ENCODE measurements around the gene DDX24.

The DDX24 gene

DNA sequence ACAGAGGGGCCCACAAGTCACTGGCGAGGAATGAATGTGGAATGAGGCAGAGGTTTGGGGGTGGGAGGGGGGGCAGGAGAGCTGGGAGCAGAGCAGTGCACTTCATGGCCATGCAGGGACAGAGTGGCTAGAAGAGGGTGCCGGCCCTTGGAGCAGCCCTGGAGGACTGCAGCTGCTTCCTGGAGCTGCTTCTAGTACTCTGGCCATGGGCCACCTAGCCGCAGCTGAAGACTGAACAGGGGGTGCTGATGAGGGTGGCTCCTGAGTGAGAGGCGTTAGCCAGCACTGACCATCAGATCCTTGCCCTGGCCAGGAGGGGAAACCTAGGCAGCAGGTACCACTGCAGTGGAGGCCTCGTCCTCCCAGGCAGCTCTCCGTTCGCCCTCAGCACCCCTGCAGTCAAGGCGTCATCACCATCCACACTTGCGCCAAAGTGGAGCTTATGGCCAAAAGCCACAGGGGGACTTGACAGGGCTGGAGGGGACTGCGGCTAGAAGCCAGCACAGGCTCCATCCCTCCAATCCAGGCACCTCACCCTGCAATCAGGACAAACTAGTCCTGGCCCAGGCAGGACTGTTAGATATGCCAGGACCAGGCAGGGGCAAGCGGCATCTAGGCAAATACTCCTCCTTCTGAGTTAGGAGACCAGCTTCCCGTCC, 38.4 kb downstream of the DDX24 start:
- in situ Hi-C loops (cut with HindIII; ENCODE audit: low pct_ligation_motif_present, low pct_unique_long_range_greater_than_20kb, low sequenced_read_pairs), result no loop called here
- no peak for DNase-seq

DNA sequence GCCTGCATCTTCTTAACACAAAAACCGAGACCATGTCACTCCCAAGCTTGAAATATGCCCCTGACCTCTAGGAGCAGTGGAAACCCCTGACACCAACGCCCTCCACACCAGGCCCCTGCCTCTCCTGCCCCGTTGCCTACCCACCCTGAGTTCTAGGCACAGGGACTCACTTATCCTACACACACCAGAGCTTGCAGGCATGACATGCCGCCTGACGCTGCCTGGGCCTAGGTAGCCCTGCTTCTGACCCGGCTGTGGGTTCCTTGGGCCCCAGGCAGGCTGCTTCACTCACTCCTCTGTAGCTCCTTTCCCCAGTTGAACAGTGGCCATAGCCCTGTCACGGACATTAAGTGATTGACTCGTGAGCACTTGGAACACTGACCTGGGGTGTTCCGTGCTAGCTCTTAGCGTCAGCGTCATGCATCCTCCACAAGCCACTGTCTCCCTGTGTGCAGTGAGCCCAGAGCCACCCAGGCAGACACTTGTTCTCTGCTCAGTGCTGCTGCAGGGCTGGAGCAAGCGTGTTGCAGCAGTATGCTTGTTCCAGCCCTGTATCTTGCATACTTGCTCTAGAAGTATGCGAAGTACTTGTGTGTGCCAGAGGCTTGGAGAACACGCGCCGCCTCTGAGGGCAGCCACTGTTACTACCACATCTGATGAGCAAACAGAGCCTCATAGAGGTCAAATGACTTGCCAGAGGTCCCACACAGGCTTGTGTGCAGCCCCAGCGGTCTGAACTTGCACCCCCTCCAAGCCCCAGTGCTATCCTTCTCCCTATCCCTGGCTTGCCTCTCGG, 39.3 kb downstream of the DDX24 start:
- DNase-seq, result no peak
- in situ Hi-C loops (cut with HindIII; ENCODE audit: low pct_ligation_motif_present, low pct_unique_long_range_greater_than_20kb, low sequenced_read_pairs), result no loop called here

DNA sequence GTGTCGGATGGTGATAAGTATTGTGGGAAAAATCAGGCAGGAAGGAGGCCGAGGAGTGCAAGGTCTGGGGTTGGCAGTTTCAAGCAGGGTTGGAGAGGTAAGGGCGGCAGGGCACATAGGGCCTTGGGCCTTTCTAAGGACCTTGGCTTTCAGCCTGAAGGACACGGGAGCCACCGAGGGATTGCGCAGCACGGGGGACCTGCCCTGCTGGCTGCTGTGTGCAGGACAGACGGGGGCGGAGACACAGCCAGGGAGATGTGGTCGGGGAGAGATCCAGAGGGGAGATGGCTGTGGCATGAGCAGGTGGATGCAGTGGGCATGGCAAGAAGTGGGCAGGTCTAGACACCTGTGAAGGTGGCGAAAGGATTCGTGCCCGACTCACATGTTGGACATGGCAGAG, 40.2 kb downstream of the DDX24 start:
- in situ Hi-C loops (cut with HindIII; ENCODE audit: low pct_ligation_motif_present, low pct_unique_long_range_greater_than_20kb, low sequenced_read_pairs), result no loop called here
- DNase-seq, result no peak

DNA sequence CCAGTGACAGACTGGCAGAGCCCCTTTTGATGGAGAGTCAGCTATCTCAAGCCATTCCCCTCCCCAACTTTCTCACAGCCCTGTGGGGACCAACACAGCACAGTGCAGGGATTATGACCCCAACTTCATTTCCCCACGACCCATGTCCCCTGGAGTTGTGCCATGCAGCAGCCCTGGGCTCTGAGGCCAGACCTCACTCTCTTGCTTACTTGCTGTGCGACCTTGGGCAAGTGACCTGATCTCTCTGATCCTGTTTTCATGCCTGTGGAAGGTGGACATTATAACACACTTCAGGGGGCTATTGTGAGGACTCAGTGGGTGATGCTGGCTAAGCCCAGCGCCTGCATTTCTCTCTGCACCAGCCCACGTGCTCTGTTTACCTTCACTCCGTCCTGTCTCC, 40.8 kb downstream of the DDX24 start:
- no peak for DNase-seq
- in situ Hi-C loops (cut with HindIII; ENCODE audit: low pct_ligation_motif_present, low pct_unique_long_range_greater_than_20kb, low sequenced_read_pairs), result no loop called here

DNA sequence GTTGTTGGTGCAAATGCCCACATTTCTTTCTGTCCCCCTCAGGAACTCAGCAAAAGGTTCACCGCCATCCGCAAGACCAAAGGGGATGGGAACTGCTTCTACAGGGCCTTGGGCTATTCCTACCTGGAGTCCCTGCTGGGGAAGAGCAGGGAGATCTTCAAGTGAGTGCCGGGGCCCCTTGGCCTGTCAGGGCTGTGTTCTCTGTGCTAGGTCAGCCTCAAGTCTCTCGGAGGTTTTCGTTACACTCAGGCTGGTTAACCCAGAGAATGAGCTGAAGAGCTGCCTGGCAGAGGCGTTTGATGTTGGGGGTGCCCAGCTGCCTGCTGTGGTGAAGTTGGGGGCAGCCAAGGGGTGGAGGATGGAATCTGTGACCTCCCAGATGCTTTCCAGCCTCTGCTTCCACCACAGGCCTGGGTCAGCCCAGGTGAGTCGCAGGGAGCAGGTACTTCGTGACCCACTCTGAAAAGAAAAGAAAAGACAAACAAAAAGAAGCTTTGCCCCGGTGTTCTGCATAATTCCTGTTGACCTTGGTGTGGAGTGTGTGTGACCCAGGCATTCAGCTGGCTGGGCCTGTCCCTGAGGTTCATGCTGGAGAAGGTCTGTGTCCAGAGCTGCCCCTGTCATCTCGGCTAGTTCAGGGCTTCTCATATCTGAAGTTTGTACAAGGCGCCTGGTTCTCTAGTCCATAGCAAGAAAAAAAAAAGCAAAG, 41.9 kb downstream of the DDX24 start:
- DNase-seq, result no peak

DNA sequence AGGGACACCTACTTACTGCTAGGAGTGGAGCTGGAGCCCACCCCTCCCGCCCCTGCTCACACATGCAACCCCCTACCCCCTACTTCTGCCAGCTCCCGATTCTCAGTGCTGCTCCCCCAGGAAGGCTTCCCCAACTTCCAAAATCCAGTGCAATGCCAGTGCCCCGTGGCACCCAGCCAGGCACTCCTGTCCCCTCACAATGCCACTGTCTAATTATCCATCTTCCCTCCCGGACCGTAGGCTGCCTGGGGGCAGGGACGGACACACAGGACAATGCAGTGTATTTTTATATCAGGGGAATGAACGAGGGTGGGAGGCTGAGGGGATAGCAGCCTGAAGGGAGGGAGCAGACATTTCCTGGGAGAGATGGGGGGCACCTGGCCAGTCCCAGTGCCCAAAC, 42.5 kb downstream of the DDX24 start:
- DNase-seq, result no peak
- in situ Hi-C loops (cut with HindIII; ENCODE audit: low pct_ligation_motif_present, low pct_unique_long_range_greater_than_20kb, low sequenced_read_pairs), result no loop called here

More for the DNA sequence above, 41.9 kb downstream of the DDX24 start:
- in situ Hi-C loops (cut with HindIII; ENCODE audit: low pct_ligation_motif_present, low pct_unique_long_range_greater_than_20kb, low sequenced_read_pairs), result no loop called here

DNA sequence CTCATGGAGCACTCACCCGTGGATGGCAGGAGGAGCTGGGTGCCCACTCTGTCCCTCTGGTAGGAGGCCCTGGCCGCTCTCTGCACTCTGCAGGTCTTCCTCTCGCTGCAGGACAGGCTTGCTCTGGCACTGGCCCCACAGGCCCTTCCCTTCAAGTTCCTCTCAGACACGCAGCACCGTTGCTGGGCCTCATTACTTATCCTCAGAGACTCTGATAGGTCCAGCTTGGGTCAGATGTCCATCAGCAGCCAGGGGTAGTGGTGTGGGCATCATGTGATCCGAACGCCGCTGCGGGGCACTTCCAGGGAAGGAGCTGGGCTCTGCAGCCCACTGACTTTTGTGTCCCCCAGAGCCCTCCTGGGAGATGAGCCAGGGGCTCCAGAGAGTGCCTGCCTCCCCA, 43.0 kb downstream of the DDX24 start:
- in situ Hi-C loops (cut with HindIII; ENCODE audit: low pct_ligation_motif_present, low pct_unique_long_range_greater_than_20kb, low sequenced_read_pairs), result no loop called here
- no peak for DNase-seq

DNA sequence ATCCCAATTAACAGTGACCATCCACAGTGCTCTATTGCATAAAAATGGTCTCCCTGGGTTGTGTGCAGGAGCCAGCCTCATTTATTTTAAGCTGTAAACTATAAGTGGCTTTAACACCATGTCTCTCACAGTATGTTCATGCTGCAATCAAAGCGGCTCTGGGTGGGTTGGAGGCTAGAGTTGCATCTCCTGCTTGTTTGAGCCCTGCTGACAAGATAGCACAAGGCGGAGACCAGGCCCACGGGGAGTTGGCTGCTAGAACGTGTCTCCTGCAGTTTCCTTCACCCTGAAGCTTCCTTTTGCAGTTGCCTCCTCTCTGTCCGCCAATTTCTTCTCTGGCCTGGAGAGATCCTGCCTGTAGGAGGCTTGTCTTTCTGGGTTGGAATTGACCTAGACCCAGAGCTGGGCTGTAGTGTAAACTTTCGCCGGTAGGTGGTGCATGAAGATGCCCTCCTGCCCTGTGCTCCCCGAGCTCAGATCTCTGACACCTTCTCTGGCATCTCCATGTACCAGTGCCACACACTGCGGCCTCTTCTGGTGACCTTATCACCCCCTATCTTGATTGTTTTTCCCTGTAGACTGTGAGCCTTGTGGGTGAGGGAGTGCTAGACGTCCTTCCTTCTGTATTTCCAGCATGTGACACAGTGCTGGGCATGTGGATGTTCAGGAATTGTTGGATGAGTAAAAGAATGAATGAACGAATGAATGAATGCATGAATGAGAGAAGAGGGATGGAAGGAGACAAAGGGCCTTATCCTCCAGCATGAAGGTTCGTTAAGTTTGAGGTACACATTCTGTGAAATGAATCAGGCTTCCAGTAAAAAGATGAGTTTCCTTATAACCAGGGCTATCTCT, 44.5 kb downstream of the DDX24 start:
- in situ Hi-C loops (cut with HindIII; ENCODE audit: low pct_ligation_motif_present, low pct_unique_long_range_greater_than_20kb, low sequenced_read_pairs), result no loop called here
- peak; percentile 72 for DNase-seq

DNA sequence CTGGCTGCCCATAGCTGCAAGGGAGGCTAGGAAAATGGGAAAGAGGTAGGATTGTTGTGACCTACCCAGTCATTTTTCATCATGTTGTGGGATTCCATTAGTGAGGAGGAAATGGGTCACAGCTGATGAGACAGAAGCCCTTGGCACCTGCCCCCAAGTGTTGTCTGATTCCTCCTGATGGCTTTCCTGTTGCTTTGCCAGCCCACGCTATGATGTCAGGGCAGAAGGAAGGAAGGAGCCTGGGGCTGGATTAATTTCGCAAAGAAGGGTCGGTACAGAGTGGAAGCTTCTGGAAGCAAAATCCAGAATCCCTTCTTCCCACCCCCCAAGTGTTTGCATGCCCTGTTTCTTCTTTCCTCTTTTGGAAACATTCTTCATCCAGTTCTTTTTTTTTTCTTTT, 46.1 kb downstream of the DDX24 start:
- no peak for DNase-seq
- in situ Hi-C loops (cut with HindIII; ENCODE audit: low pct_ligation_motif_present, low pct_unique_long_range_greater_than_20kb, low sequenced_read_pairs), result no loop called here

DNA sequence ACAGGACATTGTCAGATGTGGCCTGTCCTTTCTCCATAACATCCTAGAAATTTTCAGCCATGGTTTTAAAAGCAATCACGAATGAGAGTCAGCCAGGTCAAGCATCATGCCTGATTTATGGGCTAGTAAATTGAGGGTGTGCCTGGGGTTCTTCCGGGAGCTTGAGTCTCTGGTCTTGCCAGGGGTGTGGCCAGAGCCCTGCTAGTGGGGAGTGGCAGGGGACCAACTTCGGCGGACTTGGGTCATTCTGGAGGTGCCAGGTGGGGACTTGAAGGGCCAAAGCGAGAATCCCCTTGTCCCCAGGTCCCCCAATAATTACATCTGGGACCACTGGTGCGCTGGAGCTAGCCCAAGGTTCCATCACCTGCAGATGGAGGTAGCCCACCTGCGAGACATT, 49.1 kb downstream of the DDX24 start:
- in situ Hi-C loops (cut with HindIII; ENCODE audit: low pct_ligation_motif_present, low pct_unique_long_range_greater_than_20kb, low sequenced_read_pairs), result no loop called here
- no peak for DNase-seq

DNA sequence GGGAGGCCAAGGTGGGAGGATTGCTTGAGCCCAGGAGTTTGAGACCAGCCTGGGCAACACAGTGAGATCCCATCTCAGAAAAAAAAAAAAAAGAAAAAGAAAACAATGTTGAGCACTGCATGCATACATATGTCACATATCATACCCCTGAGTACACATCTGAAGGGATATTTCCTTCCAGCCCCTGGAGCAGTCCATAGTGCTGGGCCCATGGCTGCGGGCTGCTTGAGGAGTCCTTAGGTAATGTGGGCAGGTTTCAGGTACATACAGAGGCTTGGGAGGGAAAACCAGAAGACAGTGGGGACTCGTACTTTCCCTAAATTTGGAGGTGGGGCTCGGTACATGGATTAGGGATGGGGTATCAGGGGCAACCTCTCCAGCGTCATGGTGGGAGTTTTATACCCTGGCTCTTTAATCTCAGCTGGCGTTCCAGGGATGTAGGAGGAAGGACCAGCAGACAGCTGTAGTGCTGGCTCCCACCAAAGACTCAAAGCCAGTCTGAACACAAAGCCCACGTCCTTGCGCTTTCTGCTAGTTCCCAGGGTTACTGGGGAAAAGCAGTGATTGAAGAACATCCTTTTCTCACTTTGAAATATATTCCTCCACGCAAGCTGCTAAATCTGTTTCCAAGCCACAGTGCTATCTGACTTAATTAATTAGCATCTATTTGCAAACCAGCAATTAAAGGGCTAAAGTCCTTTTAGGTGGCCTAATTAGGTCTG, 49.7 kb downstream of the DDX24 start:
- DNase-seq, result no peak
- in situ Hi-C loops (cut with HindIII; ENCODE audit: low pct_ligation_motif_present, low pct_unique_long_range_greater_than_20kb, low sequenced_read_pairs), result no loop called here

DNA sequence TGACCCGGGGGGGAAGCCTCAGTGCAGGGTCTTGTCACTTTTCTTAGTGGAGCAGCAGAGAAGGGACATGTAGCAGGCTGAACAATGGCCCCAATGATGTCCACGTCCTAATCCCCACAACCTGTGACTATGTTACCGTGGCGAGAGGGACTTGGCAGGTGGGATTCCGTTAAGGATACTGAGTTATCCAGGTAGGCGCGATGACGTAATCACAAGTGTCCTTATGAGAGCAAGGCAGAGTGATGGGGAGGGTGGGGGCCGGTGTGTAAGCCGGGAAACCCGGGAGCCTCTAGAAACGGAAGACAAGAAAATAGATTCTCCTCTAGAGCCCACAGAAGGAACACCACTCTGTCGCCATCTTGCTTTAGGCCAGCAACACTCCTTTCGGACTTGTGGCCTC, 50.4 kb downstream of the DDX24 start:
- DNase-seq, result no peak
- in situ Hi-C loops (cut with HindIII; ENCODE audit: low pct_ligation_motif_present, low pct_unique_long_range_greater_than_20kb, low sequenced_read_pairs), result no loop called here

DNA sequence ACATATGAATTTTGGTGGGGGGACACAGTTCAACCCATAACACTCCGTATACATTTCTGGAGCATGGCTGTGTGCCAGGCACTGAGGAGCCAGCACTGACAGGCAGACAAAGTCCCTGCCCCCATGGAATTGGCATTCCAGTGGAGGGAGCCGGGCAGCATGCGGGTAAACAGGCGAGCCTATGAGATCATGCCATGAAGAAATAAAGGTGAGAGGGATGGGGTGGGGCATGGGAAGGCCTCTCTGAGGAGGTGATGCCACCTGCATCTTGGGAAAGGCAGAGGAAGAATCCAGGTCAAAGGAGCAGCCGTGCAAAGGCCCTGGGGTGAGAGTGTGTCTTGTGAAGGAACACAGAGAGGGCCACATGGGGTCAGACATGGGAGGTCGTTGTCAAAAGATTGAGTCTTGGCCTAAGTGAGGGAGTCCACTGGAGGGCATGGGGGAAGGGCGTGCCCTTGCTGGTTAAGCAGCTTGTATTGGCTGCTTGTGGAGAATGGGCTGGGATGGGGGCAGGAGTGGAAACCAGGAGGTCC, 51.3 kb downstream of the DDX24 start:
- DNase-seq, result no peak
- in situ Hi-C loops (cut with HindIII; ENCODE audit: low pct_ligation_motif_present, low pct_unique_long_range_greater_than_20kb, low sequenced_read_pairs), result no loop called here

DNA sequence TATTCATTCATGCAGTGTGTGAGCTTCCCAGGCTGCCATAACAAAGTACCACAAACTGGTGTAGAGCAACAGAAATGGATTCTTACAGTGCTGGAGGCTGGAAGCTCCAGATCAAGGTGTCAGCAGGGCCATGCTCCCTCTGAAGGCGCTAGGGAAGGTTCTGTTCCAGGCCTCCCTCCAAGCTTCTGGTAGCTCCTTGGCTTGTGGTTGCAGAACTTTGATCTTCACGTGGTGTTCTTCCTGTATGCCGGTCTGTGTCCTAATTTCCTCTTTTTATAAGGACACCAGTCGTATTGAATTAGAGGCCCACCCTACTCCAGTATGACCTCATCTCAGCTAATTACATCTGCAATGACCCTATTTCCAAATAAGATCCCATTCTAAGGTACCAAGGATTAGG, 51.7 kb downstream of the DDX24 start:
- in situ Hi-C loops (cut with HindIII; ENCODE audit: low pct_ligation_motif_present, low pct_unique_long_range_greater_than_20kb, low sequenced_read_pairs), result no loop called here
- DNase-seq, result no peak

DNA sequence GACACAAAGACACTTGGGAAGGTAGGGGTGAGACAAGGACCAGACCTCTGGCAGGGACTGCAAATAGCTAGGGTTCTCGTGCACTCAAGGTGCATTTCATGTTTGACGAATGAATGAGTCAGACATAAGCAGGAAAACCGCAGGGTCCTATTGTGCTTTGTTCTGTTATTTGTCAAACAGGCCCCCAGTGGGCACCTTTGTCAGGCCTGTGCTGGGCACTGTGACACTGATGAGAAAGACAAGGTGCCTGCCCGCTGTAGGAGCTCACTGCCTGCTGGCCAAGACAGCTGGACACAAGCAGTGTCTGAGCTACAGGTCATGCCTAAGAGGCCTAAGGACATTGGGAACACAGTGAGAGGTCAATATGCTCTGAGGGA, 52.6 kb downstream of the DDX24 start:
- no peak for DNase-seq
- in situ Hi-C loops (cut with HindIII; ENCODE audit: low pct_ligation_motif_present, low pct_unique_long_range_greater_than_20kb, low sequenced_read_pairs), result no loop called here

DNA sequence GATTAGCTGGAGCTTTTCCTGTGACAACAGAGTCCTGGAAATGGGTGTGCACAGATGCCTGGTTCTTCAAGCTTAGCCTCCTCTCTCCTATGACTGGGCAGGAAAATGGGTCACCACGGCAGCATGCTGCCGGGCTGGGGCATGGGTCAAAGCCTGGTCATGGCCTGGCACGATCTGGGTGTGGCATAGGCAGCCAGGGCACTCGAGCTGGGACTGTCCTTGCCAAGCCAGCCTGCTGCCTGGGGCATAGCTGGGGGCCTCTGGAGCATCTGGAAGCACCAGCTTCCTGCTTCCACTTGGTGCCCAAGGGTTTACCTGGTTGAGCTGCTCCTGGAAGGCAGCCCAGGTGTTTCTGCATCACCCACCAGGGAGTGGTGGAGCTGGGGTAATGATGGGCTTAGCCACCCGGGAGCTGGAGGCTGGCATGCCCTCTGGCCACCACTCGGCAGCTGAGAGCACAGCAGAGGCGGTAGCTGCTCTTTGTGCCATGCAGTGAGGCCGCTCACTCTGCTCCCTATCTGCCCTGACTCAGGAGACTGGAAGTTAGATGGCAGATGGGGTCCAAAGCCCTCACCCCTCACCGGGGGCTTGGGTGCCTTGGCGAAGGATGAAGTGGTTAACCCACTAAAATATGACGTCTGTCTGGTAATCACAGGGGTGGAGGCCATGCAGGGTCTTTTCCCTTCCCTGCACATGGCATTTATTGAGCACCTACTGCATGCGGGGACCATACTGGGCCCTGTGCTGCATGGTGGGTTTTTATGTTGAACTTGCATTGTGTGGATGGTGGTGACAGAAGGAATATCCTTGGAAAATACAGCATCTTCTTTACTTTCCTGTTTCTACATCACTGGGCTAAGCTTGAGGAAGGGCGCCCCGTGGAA, 53.2 kb downstream of the DDX24 start:
- no peak for DNase-seq

DNA sequence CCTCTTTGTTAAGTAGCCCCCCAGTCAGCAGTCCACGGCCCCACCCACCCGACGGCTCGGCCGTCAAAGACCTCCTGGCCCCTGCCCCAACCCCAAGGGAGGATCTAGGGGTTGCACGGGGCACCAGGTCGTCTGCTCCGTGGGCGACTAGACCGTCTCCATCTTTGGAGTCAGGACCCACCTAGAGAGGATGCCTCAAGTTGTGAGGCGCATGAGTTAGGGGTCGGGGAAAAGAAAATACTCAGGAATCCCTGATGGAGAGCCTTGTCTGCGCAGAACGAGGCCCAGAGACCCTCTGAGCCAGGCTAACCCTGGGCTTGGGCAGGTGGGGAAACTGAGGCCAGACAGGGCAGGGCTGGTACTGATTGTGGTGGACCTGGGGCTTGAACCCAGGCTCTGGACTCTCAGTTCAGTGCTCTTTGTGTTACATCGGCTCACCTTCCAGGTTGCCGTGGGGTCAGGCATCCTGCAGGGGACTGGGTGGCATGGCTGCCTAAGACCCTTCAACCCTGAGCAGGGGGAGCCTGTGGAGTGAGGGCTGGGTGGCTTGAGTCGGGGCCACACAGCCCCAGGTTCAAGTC, 54.0 kb downstream of the DDX24 start:
- in situ Hi-C loops (cut with HindIII; ENCODE audit: low pct_ligation_motif_present, low pct_unique_long_range_greater_than_20kb, low sequenced_read_pairs), result no loop called here
- no peak for DNase-seq

More for the DNA sequence above, 53.2 kb downstream of the DDX24 start:
- in situ Hi-C loops (cut with HindIII; ENCODE audit: low pct_ligation_motif_present, low pct_unique_long_range_greater_than_20kb, low sequenced_read_pairs), result no loop called here

All from ACHN (cell line).